Ishikawa (cell line): ENCODE measurements around the gene CUL9.

Experiments
- CEBPB ChIP-seq: IDR thresholded peaks from 2 replicates; pipeline ENCODE4 v1.6.1; 2012
- CREB1 ChIP-seq: IDR thresholded peaks from 2 replicates; pipeline ENCODE4 v1.6.1; 2012; ENCODE audit warnings: low read depth
- EGR1 ChIP-seq: IDR thresholded peaks from 2 replicates; pipeline ENCODE4 v1.6.1; 2012
- EP300 ChIP-seq: IDR thresholded peaks from 2 replicates; pipeline ENCODE4 v1.6.1; 2012; ENCODE audit warnings: borderline replicate concordance
- FOXM1 ChIP-seq: IDR thresholded peaks from 2 replicates; pipeline ENCODE4 v1.6.1; 2012; ENCODE audit warnings: low read depth, borderline replicate concordance
- NFIC ChIP-seq: IDR thresholded peaks from 2 replicates; pipeline ENCODE4 v1.6.1; 2012
- RAD21 ChIP-seq: IDR thresholded peaks from 2 replicates; pipeline ENCODE4 v1.6.1; 2012; ENCODE audit warnings: low read depth
- TAF1 ChIP-seq: IDR thresholded peaks from 2 replicates; pipeline ENCODE4 v1.6.1; 2012; ENCODE audit warnings: low read depth, mild to moderate bottlenecking
- TCF12 ChIP-seq: IDR thresholded peaks from 2 replicates; pipeline ENCODE4 v1.6.1; 2012; ENCODE audit warnings: low read depth
- TEAD4 ChIP-seq: IDR thresholded peaks from 2 replicates; pipeline ENCODE4 v1.6.1; 2012
- USF1 ChIP-seq: IDR thresholded peaks from 2 replicates; pipeline ENCODE4 v1.6.1; 2012
- YY1 ChIP-seq: IDR thresholded peaks from 2 replicates; pipeline ENCODE4 v1.6.1; 2012; ENCODE audit warnings: low read depth
- ZBTB7A ChIP-seq: IDR thresholded peaks from 2 replicates; pipeline ENCODE4 v1.6.1; 2012; ENCODE audit warnings: low read depth
- TF ChIP-seq, protein P1 (sequence below): IDR thresholded peaks from 2 replicates; pipeline ENCODE4 v1.6.1; 2012
- TF ChIP-seq, protein P2 (sequence below): IDR thresholded peaks from 2 replicates; pipeline ENCODE4 v1.6.1; 2012; ENCODE audit warnings: low read depth, mild to moderate bottlenecking

CUL9 gene

GRCh38 chr6:43268355-43268700 is 86.3 kb downstream of the CUL9 start:
- TF ChIP-seq EGR1 (no peak), NFIC (no peak), CEBPB (no peak), CREB1 (no peak), RAD21 (no peak), ZBTB7A (no peak), TAF1 (no peak), TEAD4 (no peak), EP300 (no peak), YY1 (no peak), USF1 (no peak), FOXM1 (no peak), TCF12 (no peak)
- TF ChIP-seq, protein P1, sequence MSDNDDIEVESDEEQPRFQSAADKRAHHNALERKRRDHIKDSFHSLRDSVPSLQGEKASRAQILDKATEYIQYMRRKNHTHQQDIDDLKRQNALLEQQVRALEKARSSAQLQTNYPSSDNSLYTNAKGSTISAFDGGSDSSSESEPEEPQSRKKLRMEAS, result no peak
- TF ChIP-seq, protein P2, sequence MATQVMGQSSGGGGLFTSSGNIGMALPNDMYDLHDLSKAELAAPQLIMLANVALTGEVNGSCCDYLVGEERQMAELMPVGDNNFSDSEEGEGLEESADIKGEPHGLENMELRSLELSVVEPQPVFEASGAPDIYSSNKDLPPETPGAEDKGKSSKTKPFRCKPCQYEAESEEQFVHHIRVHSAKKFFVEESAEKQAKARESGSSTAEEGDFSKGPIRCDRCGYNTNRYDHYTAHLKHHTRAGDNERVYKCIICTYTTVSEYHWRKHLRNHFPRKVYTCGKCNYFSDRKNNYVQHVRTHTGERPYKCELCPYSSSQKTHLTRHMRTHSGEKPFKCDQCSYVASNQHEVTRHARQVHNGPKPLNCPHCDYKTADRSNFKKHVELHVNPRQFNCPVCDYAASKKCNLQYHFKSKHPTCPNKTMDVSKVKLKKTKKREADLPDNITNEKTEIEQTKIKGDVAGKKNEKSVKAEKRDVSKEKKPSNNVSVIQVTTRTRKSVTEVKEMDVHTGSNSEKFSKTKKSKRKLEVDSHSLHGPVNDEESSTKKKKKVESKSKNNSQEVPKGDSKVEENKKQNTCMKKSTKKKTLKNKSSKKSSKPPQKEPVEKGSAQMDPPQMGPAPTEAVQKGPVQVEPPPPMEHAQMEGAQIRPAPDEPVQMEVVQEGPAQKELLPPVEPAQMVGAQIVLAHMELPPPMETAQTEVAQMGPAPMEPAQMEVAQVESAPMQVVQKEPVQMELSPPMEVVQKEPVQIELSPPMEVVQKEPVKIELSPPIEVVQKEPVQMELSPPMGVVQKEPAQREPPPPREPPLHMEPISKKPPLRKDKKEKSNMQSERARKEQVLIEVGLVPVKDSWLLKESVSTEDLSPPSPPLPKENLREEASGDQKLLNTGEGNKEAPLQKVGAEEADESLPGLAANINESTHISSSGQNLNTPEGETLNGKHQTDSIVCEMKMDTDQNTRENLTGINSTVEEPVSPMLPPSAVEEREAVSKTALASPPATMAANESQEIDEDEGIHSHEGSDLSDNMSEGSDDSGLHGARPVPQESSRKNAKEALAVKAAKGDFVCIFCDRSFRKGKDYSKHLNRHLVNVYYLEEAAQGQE, result no peak

- TF ChIP-seq, protein P1, result no peak
- TF ChIP-seq CREB1, result no peak
- no peak for TF ChIP-seq YY1
- TF ChIP-seq FOXM1, result no peak
- TF ChIP-seq TCF12, result no peak
- TF ChIP-seq CEBPB, result no peak
- no peak for TF ChIP-seq TAF1
- no peak for TF ChIP-seq NFIC
- no peak for TF ChIP-seq RAD21
- TF ChIP-seq USF1, result no peak
- no peak for TF ChIP-seq EGR1
- no peak for TF ChIP-seq TEAD4
- TF ChIP-seq ZBTB7A, result no peak
These were observed 86.8 kb downstream of the CUL9 start for GRCh38 chr6:43268782-43269272.

GRCh38 chr6:43269273-43270007 is 87.4 kb downstream of the CUL9 start:
- TF ChIP-seq FOXM1 (no peak), RAD21 (no peak), CREB1 (no peak), USF1 (no peak), YY1 (no peak), TEAD4 (no peak)

DNA sequence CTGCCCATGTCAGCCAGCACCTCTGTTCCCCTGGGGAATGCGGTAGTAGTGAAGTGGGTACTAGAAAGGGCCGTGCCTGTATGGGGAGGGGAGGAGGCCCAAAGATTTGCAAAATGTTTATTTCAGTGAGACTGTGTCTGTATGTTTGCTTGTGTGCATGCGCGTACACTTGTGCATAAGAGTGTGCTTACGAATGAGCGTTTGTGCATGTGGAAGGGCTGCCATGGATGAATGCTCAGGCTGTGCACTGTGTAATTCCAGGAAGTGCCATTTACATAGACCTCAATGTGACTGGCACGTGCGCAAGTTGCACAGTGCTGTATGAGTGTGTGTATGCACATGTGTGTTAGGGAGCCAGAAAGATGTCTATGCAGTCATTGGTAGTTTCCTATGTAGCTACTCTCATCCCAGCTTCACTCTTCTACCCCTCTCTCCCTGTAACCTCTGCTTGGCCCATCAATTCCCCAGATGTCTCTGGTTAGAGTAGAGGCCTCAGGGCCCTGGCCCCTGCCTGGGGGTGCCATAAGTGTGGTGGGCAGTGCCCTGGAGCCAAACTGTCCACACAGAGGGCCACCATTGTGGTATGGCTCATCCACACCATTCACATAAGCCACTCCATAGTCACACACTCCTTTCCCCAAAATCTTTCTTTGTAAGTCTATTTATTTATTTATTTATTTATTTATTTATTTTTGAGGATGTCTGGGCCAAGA is 89.3 kb downstream of the CUL9 start:
- TF ChIP-seq TCF12 (no peak), USF1 (no peak), EP300 (no peak), CREB1 (no peak), RAD21 (no peak), TEAD4 (no peak), YY1 (no peak), TAF1 (no peak), NFIC (no peak), CEBPB (no peak), EGR1 (no peak)
- TF ChIP-seq, protein P2, result no peak

- TF ChIP-seq FOXM1, result no peak
- TF ChIP-seq TAF1, result no peak
- TF ChIP-seq YY1, result no peak
- TF ChIP-seq TCF12, result no peak
- TF ChIP-seq ZBTB7A, result no peak
- TF ChIP-seq, protein P1, result no peak
These were observed 89.9 kb downstream of the CUL9 start for GRCh38 chr6:43271944-43272343.
